Central memory CD8-positive, alpha-beta T cell (primary cell): Measurements from ENCODE around the gene DPF3.

ENCODE experiments used
- ATAC-seq: fragments of 150-1000 bp; cut with Tn5 transposase; replicated peaks from 2 replicates; pipeline ENCODE4 v1.10.0; 2022; ENCODE audit warnings: mild to moderate bottlenecking, moderate FRiP score, moderate number of reproducible peaks; ENCODE audit not compliant: poor library complexity, severe bottlenecking; ENCODE audit errors: extremely low read depth
- DNase-seq, 2 donors: peaks; one replicate each; pipeline ENCODE4 v3.0.0; 2021; ENCODE audit warnings: low spot score in 2 of 2
- H3K27ac Mint-ChIP-seq: one replicate; pipeline ENCODE4 v1.8.0; 2022; ENCODE audit warnings: low read depth, mild to moderate bottlenecking, moderate library complexity, mixed read lengths
- H3K27me3 Mint-ChIP-seq: one replicate; pipeline ENCODE4 v1.8.0; 2022; ENCODE audit warnings: mixed read lengths
- H3K36me3 Mint-ChIP-seq: one replicate; pipeline ENCODE4 v1.8.0; 2022; ENCODE audit warnings: mild to moderate bottlenecking, moderate library complexity, mixed read lengths; ENCODE audit not compliant: insufficient read depth
- H3K4me1 Mint-ChIP-seq: one replicate; pipeline ENCODE4 v1.8.0; 2022; ENCODE audit warnings: mixed read lengths
- H3K4me3 Mint-ChIP-seq: one replicate; pipeline ENCODE4 v1.8.0; 2022; ENCODE audit warnings: mild to moderate bottlenecking, moderate library complexity, mixed read lengths
- H3K9me3 Mint-ChIP-seq: one replicate; pipeline ENCODE4 v1.8.0; 2022; ENCODE audit warnings: mixed read lengths

Gene DPF3

DNA sequence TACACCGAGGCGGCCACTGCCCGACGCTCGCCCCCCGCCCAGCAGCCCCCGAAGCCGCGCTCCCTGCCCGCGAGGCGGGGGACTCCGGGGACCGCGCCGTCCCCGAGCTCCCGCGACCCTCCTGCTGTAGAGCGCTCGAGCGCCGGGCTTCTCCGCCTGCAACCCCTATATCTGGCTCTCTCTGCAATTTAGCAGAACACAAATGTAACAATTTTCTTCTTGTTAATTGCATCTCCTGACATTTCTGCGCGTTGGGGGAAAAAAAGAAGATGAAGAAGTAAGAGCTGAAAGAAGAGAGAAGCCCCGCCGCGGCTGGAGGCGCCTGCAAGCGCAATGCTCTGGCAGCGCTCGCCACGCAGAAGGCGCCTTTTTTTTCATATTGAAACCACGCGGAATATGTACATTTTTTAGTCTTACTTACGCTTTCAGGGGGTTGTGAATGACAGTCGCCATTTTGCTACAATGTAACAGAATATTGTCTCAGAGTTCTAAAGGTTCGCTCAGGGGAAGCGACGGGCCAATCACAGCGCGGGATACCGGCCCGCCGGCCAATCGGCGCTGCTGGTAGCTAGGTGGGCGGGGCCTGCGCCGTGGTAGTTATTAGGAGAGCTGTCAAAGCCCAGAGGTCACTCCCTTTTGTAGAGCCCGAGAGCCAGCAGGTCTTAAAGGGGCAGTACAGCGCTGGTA is at the start of gene DPF3:
Gene DPF3, minus strand, starts transcription at position 466 of the 687 bp plus-strand sequence. Its CDS starts 13 bp downstream, at position 453.
- peaks cover 3% of the 10 kb centered on the region for H3K36me3 Mint-ChIP-seq
- H3K9me3 Mint-ChIP-seq: no peaks in the 10 kb centered on the region
- peak; percentile 95 for ATAC-seq
- peak within 1 kb of the TSS; percentile 70 for H3K27ac Mint-ChIP-seq
- peak within 1 kb of the TSS; percentile 87 for H3K4me3 Mint-ChIP-seq
- H3K27me3 Mint-ChIP-seq: peaks cover 73% of the 10 kb centered on the region
- DNase-seq: peak; percentile 79 to 84
- H3K4me1 Mint-ChIP-seq: peaks cover 28% of the 10 kb centered on the region

DNA sequence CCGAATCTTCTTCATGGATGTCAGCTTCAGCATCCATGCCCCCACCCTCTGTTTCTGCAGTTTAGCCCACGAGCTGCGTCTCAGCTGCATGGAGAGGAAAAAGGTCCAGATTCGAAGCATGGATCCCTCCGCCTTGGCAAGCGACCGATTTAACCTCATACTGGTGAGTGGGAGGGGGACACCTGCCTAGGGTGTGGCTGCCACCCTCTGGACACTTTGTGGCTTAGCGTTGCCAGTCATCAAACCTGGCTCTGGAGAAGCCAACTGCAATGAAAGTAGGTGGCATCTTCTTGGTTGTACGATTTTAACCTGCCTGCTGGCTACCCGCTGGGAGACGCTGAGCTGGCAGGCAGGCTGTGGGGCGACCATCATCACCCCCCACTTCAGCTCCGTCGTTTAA is 49.0 kb upstream of the DPF3 start:
- Mint-ChIP-seq H3K36me3 (peaks cover 38% of the 10 kb centered on the region), H3K4me1 (no peaks in the 10 kb centered on the region), H3K4me3 (no peak overlapping the region), H3K27me3 (no peaks in the 10 kb centered on the region), H3K27ac (peak overlapping the region; percentile 51), H3K9me3 (no peaks in the 10 kb centered on the region)
- no peak for ATAC-seq
- DNase-seq: no peak

DNA sequence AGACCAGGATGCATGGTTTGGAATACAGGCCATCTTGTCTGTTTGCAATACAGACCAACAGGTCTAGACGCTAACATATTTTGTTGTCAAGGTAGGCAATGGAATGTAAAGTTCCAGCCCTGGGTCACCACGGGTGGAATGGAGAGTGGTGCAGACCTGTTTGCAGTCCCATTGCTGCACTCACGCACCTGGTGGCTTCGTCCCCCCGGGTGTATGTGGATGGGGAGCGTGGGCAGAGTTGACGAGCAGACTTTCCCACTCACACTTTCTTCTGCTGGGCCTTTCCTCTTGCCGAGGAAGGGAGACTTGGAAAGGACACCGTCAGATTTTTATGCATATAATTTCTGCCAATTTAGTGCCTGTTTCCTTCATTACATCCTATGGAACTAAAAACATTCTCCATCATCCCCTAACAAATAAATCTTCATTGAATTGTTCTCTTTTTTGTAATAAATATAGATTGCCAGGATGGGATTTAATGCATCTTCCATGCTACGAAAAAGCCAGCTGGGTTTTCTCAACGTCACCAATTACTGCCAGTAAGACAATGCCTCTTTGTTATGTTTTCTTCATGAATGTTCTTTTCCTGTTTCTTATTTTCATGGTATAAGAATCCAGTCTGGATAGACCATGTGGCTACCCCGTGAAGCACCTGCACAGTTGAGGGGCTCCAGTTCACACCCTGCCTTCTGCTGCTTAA is 47.5 kb upstream of the DPF3 start:
- no peak for ATAC-seq
- H3K27me3 Mint-ChIP-seq: no peaks in the 10 kb centered on the region
- peaks cover 40% of the 10 kb centered on the region for H3K36me3 Mint-ChIP-seq
- no peak for DNase-seq
- H3K9me3 Mint-ChIP-seq: no peaks in the 10 kb centered on the region
- H3K4me1 Mint-ChIP-seq: peaks cover 15% of the 10 kb centered on the region
- H3K27ac Mint-ChIP-seq: no peak overlapping the region
- no peak overlapping the region for H3K4me3 Mint-ChIP-seq

GRCh38 chr14:72939630-72940029 is 45.7 kb upstream of the DPF3 start:
- H3K9me3 Mint-ChIP-seq: no peaks in the 10 kb centered on the region
- ATAC-seq (no peak), DNase-seq (no peak)
- H3K27ac Mint-ChIP-seq: no peak overlapping the region
- peaks cover 32% of the 10 kb centered on the region for H3K36me3 Mint-ChIP-seq
- peaks cover 25% of the 10 kb centered on the region for H3K4me1 Mint-ChIP-seq
- H3K4me3 Mint-ChIP-seq: no peak overlapping the region
- H3K27me3 Mint-ChIP-seq: no peaks in the 10 kb centered on the region

GRCh38 chr14:72932893-72933292 is 39.0 kb upstream of the DPF3 start:
- no peaks in the 10 kb centered on the region for H3K9me3 Mint-ChIP-seq
- H3K4me3 Mint-ChIP-seq: no peak overlapping the region
- H3K27ac Mint-ChIP-seq: no peak overlapping the region
- DNase-seq (no peak), ATAC-seq (no peak)
- peaks cover 3% of the 10 kb centered on the region for H3K36me3 Mint-ChIP-seq
- no peaks in the 10 kb centered on the region for H3K27me3 Mint-ChIP-seq
- H3K4me1 Mint-ChIP-seq: peaks cover 36% of the 10 kb centered on the region

DNA sequence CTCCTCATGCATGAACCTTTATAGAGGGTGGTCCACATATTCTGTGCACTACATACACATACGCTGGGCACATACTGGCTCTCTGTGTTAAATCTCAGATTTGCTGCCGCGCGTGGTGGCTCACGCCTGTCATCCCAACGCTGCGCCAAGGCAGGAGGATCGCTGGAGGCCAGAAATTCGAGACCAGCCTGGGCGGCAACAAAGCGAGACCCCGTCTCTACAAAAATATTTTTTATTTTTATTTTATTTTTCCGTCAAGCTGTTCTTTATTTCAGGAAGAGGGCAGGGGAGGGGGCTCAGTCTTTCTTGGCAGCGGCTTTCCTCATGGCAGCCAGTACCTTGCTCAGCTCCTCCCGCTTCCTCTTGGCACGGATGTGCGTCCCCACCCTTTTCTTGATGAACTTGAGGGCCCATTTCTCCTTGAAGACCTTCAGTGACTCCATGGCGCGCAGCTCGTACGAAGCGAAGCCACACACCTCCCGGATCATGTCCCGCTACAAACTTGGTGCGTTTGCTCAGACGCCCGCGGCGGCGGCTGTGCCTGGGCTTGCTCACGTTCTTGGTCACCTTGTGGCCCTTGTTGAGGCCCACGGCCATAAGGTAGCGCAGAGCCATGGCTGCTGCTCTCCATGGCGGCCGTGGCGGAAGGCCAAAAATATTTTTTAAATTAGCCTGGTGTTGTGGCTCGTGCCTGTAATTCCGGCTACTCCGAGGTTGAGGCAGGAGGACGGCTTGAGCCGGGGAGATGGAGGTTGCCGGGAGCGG is 35.6 kb upstream of the DPF3 start:
- Mint-ChIP-seq H3K27ac (no peak overlapping the region), H3K27me3 (no peaks in the 10 kb centered on the region), H3K4me1 (peaks cover 28% of the 10 kb centered on the region), H3K4me3 (no peak overlapping the region), H3K9me3 (no peaks in the 10 kb centered on the region), H3K36me3 (peaks cover 4% of the 10 kb centered on the region)
- DNase-seq (no peak), ATAC-seq (no peak)

DNA sequence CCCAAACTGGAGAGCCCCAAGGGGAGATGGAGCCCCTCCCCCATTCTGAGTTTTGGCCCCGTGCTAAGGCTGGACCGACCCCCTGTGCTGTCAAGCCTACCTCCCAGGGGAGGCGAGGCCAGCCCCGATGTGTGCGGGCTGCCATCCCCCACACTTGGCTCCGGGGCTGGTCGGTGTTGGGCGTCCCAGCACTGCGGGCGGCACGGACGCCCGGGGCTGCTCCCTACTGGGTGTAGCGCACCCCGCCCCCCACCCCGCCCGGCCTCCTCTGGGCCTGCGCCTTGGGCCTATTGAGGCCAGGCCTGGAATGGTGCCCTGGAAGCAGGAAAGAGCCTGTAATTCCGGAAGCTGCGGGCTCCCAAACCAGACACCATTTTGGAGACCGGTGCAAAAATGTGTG is 35.0 kb upstream of the DPF3 start:
- no peaks in the 10 kb centered on the region for H3K27me3 Mint-ChIP-seq
- H3K4me1 Mint-ChIP-seq: peaks cover 27% of the 10 kb centered on the region
- no peak for DNase-seq
- H3K4me3 Mint-ChIP-seq: no peak overlapping the region
- H3K27ac Mint-ChIP-seq: no peak overlapping the region
- H3K9me3 Mint-ChIP-seq: no peaks in the 10 kb centered on the region
- no peak for ATAC-seq
- peaks cover 4% of the 10 kb centered on the region for H3K36me3 Mint-ChIP-seq

- Mint-ChIP-seq H3K27me3 (no peaks in the 10 kb centered on the region), H3K9me3 (no peaks in the 10 kb centered on the region), H3K36me3 (peaks cover 4% of the 10 kb centered on the region), H3K4me1 (peaks cover 20% of the 10 kb centered on the region), H3K4me3 (peak within 1 kb of the TSS; percentile 91), H3K27ac (peak within 1 kb of the TSS; percentile 87)
- ATAC-seq (peak; percentile 97), DNase-seq (peak; percentile 78 to 88)
Measured at GRCh38 chr14:72926292-72927028, 32.6 kb upstream of the DPF3 start, which contains the start of gene DCAF4. DCAF4 (plus strand) TSS chr14:72926464; CDS start chr14:72937979, 11,515 bp downstream.

DNA sequence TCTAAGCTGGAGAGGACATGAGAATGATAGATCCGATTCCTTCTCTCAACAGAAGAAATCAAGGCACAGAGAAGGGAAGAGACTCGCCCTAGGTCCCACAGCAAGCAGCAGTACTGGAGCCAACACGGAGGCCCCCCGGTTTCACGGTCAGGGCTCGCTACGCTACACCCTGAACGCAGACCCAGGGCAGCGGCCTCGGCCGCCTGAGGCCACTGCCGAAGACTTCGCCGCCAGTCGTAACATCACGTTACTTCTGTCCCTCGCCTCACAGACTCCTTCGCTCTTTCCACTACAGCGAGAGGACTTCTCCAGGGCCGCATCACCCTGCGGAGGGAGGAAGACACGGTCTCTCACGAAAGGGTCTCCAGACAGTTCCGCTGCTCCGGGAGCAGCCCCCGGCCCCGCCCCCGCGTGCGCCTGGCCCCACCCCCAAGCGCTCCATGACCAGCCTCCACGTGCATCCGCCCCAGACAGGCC is 32.0 kb upstream of the DPF3 start:
- H3K9me3 Mint-ChIP-seq: no peaks in the 10 kb centered on the region
- peak overlapping the region; percentile 91 for H3K4me3 Mint-ChIP-seq

DNA sequence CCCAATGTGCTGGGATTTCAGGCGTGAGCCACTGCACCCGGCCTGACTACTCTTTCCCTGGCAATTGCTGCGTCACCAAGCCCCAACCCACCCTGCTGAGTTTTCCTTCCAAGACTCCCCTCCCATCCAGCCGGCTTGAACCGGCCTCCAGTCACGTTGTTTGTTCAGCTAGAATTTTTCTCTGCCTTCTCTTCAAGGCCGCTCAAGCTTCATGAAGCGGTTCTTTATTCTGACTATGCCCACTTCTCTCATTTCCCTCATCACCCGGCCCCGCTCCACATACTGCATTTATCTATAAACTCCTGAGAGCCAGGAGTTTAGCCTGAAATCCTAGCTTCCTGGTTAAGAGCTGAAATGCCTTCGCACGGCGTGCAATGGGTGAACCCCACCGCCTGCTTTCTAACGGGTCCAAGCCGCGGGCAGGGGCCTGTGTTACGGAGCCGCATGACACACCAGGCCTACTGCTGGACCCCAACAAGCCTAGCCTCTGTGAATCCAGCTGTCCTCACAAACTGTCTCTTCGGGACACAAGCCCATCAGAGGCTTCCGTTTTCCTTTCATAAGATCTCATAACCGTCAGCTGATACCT is 31.4 kb upstream of the DPF3 start:
- no peak for ATAC-seq
- no peaks in the 10 kb centered on the region for H3K9me3 Mint-ChIP-seq
- no peak for DNase-seq
- peak overlapping the region; percentile 91 for H3K4me3 Mint-ChIP-seq
- no peak overlapping the region for H3K27ac Mint-ChIP-seq
- H3K36me3 Mint-ChIP-seq: peaks cover 2% of the 10 kb centered on the region
- H3K4me1 Mint-ChIP-seq: peaks cover 17% of the 10 kb centered on the region
- peaks cover 6% of the 10 kb centered on the region for H3K27me3 Mint-ChIP-seq

More for the DNA sequence above, 32.0 kb upstream of the DPF3 start:
- no peak for DNase-seq
- H3K27me3 Mint-ChIP-seq: peaks cover under 1% of the 10 kb centered on the region
- no peak for ATAC-seq
- peaks cover 4% of the 10 kb centered on the region for H3K36me3 Mint-ChIP-seq
- peaks cover 17% of the 10 kb centered on the region for H3K4me1 Mint-ChIP-seq
- H3K27ac Mint-ChIP-seq: peak overlapping the region; percentile 87

DNA sequence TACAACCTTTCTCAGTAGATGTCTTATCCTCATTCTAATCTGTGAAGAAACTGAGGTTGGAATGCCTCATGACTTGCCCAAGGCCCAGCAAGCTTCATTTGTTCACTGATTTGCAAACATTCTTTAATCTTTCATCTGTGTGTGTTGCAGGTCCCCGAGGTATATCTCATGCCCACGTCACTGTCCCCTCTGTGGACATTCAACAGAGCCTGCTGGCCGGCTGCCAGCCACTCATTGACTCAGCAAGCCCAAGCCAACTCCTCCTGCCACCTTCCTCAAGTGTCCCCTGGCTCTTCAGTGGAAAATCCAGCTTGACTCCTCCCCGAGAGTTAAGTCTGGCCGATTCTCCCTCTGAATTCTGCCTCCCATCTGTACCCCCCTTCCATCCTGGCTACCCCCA is 30.4 kb upstream of the DPF3 start:
- peaks cover 15% of the 10 kb centered on the region for H3K27me3 Mint-ChIP-seq
- peaks cover 17% of the 10 kb centered on the region for H3K4me1 Mint-ChIP-seq
- no peak overlapping the region for H3K27ac Mint-ChIP-seq
- no peak overlapping the region for H3K4me3 Mint-ChIP-seq
- peaks cover 2% of the 10 kb centered on the region for H3K36me3 Mint-ChIP-seq
- no peaks in the 10 kb centered on the region for H3K9me3 Mint-ChIP-seq
- no peak for DNase-seq
- no peak for ATAC-seq

DNA sequence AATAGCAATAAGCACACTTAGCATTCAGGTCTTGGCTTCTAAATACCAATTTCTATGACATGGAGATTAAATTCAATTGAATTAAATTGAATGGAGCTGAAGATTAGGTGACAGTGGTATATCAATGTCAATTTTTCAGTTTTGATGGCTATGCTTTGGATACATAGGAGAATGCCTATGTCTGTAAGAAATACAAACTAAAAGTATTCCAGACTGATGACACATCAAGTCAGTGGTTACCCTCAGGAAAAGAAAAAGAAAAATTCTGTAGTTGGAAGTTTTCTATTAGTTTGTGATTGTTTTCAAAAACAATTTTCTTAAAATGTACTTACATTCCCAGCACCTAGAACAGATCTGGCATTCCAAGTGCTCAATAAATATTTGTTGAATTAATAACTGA is 27.5 kb upstream of the DPF3 start:
- H3K4me3 Mint-ChIP-seq: no peak overlapping the region
- peaks cover 10% of the 10 kb centered on the region for H3K4me1 Mint-ChIP-seq
- H3K36me3 Mint-ChIP-seq: peaks cover 1% of the 10 kb centered on the region
- no peak overlapping the region for H3K27ac Mint-ChIP-seq
- ATAC-seq (no peak), DNase-seq (no peak)
- H3K27me3 Mint-ChIP-seq: peaks cover 25% of the 10 kb centered on the region
- H3K9me3 Mint-ChIP-seq: no peaks in the 10 kb centered on the region
